AG09309 (cell line): Measurements from ENCODE around the gene WDFY3.

Experiments used
- DNase-seq: peaks from one replicate; pipeline ENCODE4 v3.0.0-alpha.2; 2010; ENCODE audit warnings: low read depth
- H3K4me3 ChIP-seq: 2 replicates; pipeline ENCODE4 v1.5.1; 2011; ENCODE audit warnings: mild to moderate bottlenecking, low read depth, low read length, moderate library complexity; ENCODE audit not compliant: control insufficient read depth
- TF ChIP-seq, protein P1 (sequence below): IDR thresholded peaks from 2 replicates; pipeline ENCODE4 v1.5.1; 2011; ENCODE audit warnings: mild to moderate bottlenecking, low read depth, low read length, inconsistent platforms; ENCODE audit not compliant: insufficient read depth, control insufficient read depth; ENCODE audit errors: missing control alignments

WDFY3 gene

GRCh38 chr4:84651499-84651898 lies 315.0 kb downstream of the WDFY3 start:
- no peak overlapping the region for H3K4me3 ChIP-seq
- TF ChIP-seq, protein P1, sequence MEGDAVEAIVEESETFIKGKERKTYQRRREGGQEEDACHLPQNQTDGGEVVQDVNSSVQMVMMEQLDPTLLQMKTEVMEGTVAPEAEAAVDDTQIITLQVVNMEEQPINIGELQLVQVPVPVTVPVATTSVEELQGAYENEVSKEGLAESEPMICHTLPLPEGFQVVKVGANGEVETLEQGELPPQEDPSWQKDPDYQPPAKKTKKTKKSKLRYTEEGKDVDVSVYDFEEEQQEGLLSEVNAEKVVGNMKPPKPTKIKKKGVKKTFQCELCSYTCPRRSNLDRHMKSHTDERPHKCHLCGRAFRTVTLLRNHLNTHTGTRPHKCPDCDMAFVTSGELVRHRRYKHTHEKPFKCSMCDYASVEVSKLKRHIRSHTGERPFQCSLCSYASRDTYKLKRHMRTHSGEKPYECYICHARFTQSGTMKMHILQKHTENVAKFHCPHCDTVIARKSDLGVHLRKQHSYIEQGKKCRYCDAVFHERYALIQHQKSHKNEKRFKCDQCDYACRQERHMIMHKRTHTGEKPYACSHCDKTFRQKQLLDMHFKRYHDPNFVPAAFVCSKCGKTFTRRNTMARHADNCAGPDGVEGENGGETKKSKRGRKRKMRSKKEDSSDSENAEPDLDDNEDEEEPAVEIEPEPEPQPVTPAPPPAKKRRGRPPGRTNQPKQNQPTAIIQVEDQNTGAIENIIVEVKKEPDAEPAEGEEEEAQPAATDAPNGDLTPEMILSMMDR = no peak
- no peak for DNase-seq

DNA sequence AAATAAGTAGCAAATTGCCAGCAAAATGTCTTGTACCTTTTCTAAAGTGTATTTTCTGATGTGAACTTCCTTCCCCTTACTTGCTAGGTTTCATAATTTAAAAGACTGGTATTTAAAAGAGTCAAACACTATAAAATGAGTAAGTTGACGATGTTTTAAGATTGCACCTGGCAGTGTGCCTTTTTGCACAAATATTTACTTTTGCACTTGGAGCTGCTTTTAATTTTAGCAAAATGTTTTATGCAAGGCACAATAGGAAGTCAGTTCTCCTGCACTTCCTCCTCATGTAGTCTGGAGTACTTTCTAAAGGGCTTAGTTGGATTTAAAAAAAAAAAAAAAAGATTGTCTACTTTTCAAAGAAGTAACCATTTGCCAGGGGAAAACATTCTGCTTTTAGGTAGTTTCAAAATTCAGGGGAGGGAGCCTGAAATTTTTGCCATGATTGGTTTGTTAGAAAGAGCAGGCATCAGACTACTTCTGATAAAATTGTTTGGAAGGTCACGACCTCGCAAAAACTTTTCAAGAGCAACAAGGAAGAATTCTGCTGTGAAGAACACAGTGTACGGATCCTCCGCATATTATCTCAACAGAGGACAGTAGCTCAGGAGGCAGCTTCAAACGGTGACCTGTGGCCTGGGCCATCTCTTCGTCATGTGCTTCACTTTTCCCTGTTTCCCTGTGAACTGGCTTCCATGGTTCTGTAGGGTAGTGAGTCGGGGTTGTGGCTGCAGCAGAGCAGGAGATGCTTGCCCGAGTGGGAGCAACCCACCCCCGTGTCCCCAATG lies 317.4 kb downstream of the WDFY3 start:
- no peak overlapping the region for H3K4me3 ChIP-seq
- DNase-seq = no peak
- TF ChIP-seq, protein P1 = no peak

GRCh38 chr4:84648178-84648577 lies 318.3 kb downstream of the WDFY3 start:
- TF ChIP-seq, protein P1 = no peak
- no peak for DNase-seq
- H3K4me3 ChIP-seq = no peak overlapping the region

DNA sequence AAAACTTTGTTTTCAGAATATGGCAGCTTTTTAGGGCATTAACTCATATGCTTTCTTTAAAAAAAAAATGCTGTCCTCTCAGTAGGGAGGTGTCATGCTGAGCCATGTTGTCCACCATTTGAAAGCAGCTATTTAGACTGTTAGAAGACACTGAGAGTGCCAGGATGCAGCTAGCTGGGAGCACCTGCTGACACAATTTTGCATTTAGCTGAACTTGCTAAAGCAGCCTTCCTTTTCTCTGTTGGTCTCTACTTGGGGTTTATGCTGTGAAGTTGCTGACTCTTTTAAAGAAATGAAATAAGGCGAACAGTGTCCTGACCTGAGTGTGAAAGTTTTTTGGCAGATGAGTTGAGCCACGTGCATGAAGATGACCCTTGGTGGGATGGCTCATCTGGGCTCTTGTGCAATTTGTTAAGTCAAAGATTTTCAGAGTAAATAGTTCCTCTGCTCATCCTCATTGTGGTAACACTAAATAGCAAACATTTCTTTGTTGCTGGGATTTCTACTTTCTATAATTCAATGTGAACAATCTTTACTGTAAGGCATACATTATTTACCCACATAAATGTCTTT lies 319.1 kb downstream of the WDFY3 start:
- no peak for DNase-seq
- H3K4me3 ChIP-seq = no peak overlapping the region
- TF ChIP-seq, protein P1 = no peak

GRCh38 chr4:84644087-84644486 lies 322.4 kb downstream of the WDFY3 start:
- no peak overlapping the region for H3K4me3 ChIP-seq
- DNase-seq = no peak
- TF ChIP-seq, protein P1 = no peak

DNA sequence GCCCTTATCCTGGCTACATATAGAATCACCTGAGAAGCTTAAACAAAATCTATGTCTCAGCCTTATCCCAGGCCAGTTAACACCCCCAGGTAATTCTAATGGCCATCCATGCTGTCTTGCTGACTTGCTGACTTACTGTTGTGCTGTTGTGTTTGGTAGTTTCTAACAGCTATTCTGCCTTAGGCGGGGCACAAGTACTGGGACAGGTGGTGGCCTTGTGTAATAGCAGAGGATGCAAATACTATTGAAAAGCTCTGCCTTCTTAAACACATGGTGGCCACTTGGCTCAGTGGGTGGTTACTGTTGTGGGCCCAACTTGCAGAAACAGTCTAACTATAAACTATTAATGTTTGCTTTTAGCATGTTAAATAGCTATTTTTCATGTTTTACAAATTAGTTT lies 327.3 kb downstream of the WDFY3 start:
- H3K4me3 ChIP-seq = no peak overlapping the region
- DNase-seq = no peak
- TF ChIP-seq, protein P1 = no peak

DNA sequence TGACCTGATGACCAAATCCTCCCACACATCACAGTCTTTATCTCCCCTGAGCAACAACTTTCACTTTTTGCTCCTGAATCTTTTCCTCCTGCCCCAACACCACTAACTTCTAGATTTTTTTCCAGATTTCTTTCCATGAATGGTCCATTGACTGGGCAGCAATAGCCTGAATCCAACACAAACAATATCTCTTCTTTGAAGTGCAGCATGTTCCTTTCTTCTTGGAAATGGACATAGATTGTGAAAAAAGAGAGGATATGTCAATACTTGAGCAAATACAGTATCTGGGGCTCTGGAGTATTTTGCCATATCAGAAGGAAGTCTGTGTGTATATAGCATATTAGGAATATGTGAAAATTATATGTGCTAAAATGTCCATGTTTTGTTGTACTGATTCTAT lies 328.4 kb downstream of the WDFY3 start:
- TF ChIP-seq, protein P1 = no peak
- no peak for DNase-seq
- H3K4me3 ChIP-seq = no peak overlapping the region
